GM19397 (cell line): Measurements from ENCODE around the gene SLC35E2B.
A peak's percentile ranks its signal among the peaks of the same experiment; 100 is the strongest.
"Not testable (repeated sequence)": the region's sequence is repeated elsewhere in the genome, so short reads cannot be mapped to it uniquely, and the experiment has no call there.

ENCODE experiments used
- ATAC-seq: cut with Tn5 transposase; IDR thresholded peaks from one replicate; pipeline ENCODE4 v1.9.1; 2021; ENCODE audit warnings: mild to moderate bottlenecking, moderate library complexity; ENCODE audit not compliant: unreplicated experiment

SLC35E2B gene

GRCh38 chr1:1692714-1693647 lies at the start of gene SLC35E2B:
SLC35E2B (minus strand) TSS chr1:1692795; CDS start chr1:1676699, 16,096 bp downstream.
- peak; percentile 77 for ATAC-seq

- not testable (repeated sequence) for ATAC-seq
Measured at GRCh38 chr1:1741013-1741412, 48.4 kb upstream of the SLC35E2B start.

GRCh38 chr1:1738799-1739337 lies 46.3 kb upstream of the SLC35E2B start:
- not testable (repeated sequence) for ATAC-seq

GRCh38 chr1:1737675-1738590 lies 45.3 kb upstream of the SLC35E2B start:
- ATAC-seq, result not testable (repeated sequence)

- ATAC-seq, result no peak
Measured at GRCh38 chr1:1732381-1732780, 39.8 kb upstream of the SLC35E2B start.

GRCh38 chr1:1730870-1731269 lies 38.3 kb upstream of the SLC35E2B start:
- ATAC-seq, result no peak

GRCh38 chr1:1730230-1730629 lies 37.6 kb upstream of the SLC35E2B start:
- ATAC-seq, result not testable (repeated sequence)

GRCh38 chr1:1729116-1729816 lies 36.7 kb upstream of the SLC35E2B start:
- not testable (repeated sequence) for ATAC-seq

- ATAC-seq, result not testable (repeated sequence)
Measured at GRCh38 chr1:1728308-1729005, 35.9 kb upstream of the SLC35E2B start.

- ATAC-seq, result not testable (repeated sequence)
Measured at GRCh38 chr1:1727131-1727651, 34.6 kb upstream of the SLC35E2B start.

- ATAC-seq, result not testable (repeated sequence)
Measured at GRCh38 chr1:1726088-1726487, 33.5 kb upstream of the SLC35E2B start.

GRCh38 chr1:1724035-1724864 lies 31.7 kb upstream of the SLC35E2B start, which contains the start of gene CDK11A:
CDK11A (minus strand) TSS chr1:1724357; CDS start chr1:1722818, 1,539 bp downstream.
- ATAC-seq, result peak; percentile 95

- ATAC-seq, result no peak
Measured at GRCh38 chr1:1721201-1721600, 28.6 kb upstream of the SLC35E2B start.

GRCh38 chr1:1715109-1715883 lies 22.7 kb upstream of the SLC35E2B start:
- ATAC-seq, result not testable (repeated sequence)

- ATAC-seq, result not testable (repeated sequence)
Measured at GRCh38 chr1:1707897-1708296, 15.3 kb upstream of the SLC35E2B start.

- ATAC-seq, result not testable (repeated sequence)
Measured at GRCh38 chr1:1707241-1707640, 14.6 kb upstream of the SLC35E2B start.

- ATAC-seq, result not testable (repeated sequence)
Measured at GRCh38 chr1:1705623-1706022, 13.0 kb upstream of the SLC35E2B start.
